Activated B cell treated with CpG ODN at 0.5 μM for 24 hours (primary cell): ENCODE data around the gene XIRP1. TPM values are rescaled to one million over a fixed set of nuclear protein-coding genes. Genes with fewer than 3 reads are reported as not detected.

ENCODE experiments used
- ATAC-seq: fragments of 200-7000 bp; cut with Tn5 transposase; one replicate; pipeline ENCODE4 v1.10.0; 2021; ENCODE audit warnings: low read depth, mild to moderate bottlenecking, moderate library complexity
- CTCF ChIA-PET: fragments of 350-600 bp; sonication (Branson Sonifier 250); formaldehyde crosslinking; loops from one replicate; lab custom pipeline; 2021; ENCODE audit warnings: antibody characterized with exemption; lab: Charles Lee
- POLR2A ChIA-PET: fragments of 350-600 bp; sonication (Branson Sonifier 250); formaldehyde crosslinking; loops from one replicate; lab custom pipeline; 2021; ENCODE audit warnings: antibody characterized with exemption; lab: Charles Lee
- DNase-seq: peaks from one replicate; pipeline ENCODE4 v3.0.0; 2022
- H3K27ac Mint-ChIP-seq: one replicate; pipeline ENCODE4 v1.8.0; 2020; ENCODE audit warnings: mixed read lengths
- H3K27me3 Mint-ChIP-seq: one replicate; pipeline ENCODE4 v1.8.0; 2021; ENCODE audit warnings: mixed read lengths
- H3K36me3 Mint-ChIP-seq: one replicate; pipeline ENCODE4 v1.8.0; 2021; ENCODE audit warnings: low read depth, mixed read lengths
- H3K4me1 Mint-ChIP-seq: one replicate; pipeline ENCODE4 v1.8.0; 2021; ENCODE audit warnings: mixed read lengths
- H3K4me3 Mint-ChIP-seq: one replicate; pipeline ENCODE4 v1.8.0; 2020; ENCODE audit warnings: mild to moderate bottlenecking, mixed read lengths
- H3K9me3 Mint-ChIP-seq: one replicate; pipeline ENCODE4 v1.8.0; 2020; ENCODE audit warnings: mixed read lengths
- intact Hi-C: fragments of 100-400 bp; cut with micrococcal nuclease; formaldehyde crosslinking; loops from one replicate; pipeline ENCODE4 v1.15.1; 2024
- total RNA-seq: library from RNA; stranded (reverse); gene quantifications from 2 replicates; pipeline ENCODE4 v1.2.3, GENCODE V29; 2022
- TF ChIP-seq, protein P1 (sequence below): fragments of 200-600 bp; IDR thresholded peaks from one replicate; pipeline ENCODE4 v1.8.0; 2022; ENCODE audit warnings: antibody characterized with exemption, mild to moderate bottlenecking

The XIRP1 gene
- total RNA-seq, 1 donor from 2014 or later: 0.60 TPM

DNA sequence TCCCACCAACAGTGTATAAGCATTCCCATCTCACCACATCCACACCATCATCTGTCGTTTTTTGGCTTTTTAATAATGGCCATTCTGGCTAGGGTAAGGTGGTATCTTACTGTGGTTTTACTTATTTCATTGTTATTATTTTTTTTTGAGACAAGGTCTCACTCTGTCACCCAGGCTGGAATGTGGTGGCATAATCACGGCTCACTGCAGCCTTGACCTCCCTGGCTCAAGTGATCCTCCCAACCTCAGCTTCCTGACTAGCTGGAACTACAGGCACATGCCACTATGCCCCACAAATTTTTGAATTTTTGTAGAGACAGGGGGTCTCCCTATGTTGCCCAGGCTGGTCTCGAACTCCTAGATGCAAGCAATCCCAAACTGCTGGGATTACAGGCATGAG lies 28.0 kb downstream of the XIRP1 start:
- Mint-ChIP-seq H3K9me3 (peaks cover 2% of the 10 kb centered on the region), H3K27me3 (no peaks in the 10 kb centered on the region), H3K27ac (no peak overlapping the region), H3K4me1 (no peaks in the 10 kb centered on the region), H3K36me3 (no peaks in the 10 kb centered on the region), H3K4me3 (no peak overlapping the region)
- TF ChIP-seq, protein P1, sequence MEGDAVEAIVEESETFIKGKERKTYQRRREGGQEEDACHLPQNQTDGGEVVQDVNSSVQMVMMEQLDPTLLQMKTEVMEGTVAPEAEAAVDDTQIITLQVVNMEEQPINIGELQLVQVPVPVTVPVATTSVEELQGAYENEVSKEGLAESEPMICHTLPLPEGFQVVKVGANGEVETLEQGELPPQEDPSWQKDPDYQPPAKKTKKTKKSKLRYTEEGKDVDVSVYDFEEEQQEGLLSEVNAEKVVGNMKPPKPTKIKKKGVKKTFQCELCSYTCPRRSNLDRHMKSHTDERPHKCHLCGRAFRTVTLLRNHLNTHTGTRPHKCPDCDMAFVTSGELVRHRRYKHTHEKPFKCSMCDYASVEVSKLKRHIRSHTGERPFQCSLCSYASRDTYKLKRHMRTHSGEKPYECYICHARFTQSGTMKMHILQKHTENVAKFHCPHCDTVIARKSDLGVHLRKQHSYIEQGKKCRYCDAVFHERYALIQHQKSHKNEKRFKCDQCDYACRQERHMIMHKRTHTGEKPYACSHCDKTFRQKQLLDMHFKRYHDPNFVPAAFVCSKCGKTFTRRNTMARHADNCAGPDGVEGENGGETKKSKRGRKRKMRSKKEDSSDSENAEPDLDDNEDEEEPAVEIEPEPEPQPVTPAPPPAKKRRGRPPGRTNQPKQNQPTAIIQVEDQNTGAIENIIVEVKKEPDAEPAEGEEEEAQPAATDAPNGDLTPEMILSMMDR: no peak
- ChIA-PET CTCF (no interaction called here), POLR2A (no interaction called here)
- no peak for ATAC-seq
- intact Hi-C loops: no loop called here
- DNase-seq: no peak

DNA sequence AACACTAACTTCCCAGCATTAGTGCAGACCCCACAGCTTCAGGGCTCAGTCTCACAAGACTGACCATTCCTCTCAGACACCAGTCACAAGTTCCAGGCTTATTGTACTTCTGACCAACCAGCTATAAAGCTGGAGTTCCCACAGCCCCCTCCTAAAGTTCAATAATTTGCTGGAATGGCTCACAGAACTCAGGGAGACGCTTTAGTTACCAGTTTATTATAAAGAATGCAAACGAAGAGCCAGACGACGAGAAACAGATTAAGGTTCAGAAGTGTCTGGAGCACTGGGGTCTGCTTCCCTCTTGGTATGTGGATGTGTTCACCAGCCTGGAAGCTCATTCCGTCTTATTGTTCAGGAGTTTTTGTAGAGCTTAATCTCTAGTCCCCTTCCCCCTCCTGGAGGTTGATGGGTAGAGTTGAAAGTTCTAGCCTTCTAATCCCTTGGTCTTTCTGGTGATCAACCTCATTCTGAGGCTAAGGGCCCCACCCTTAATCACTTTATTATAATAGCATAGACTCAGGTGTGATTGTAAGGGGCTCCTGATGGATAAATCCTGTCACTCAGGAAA lies 34.2 kb downstream of the XIRP1 start:
- Mint-ChIP-seq H3K36me3 (no peaks in the 10 kb centered on the region), H3K9me3 (peaks cover under 1% of the 10 kb centered on the region), H3K27ac (no peak overlapping the region), H3K4me1 (peaks cover 7% of the 10 kb centered on the region), H3K27me3 (no peaks in the 10 kb centered on the region), H3K4me3 (no peak overlapping the region)
- DNase-seq: no peak
- POLR2A ChIA-PET: interaction anchor here (0.9 to 1.7 kb wide), 2 partner anchors 11 to 20 kb away, joined by 3 to 5 read pairs; no protein-coding TSS in a partner anchor
- intact Hi-C loops: no loop called here
- CTCF ChIA-PET: interaction anchor here (0.9 to 1.3 kb wide), 2 partner anchors 32 to 130 kb away, joined by 4 read pairs; no protein-coding TSS in a partner anchor
- no peak for ATAC-seq
- TF ChIP-seq, protein P1: no peak

DNA sequence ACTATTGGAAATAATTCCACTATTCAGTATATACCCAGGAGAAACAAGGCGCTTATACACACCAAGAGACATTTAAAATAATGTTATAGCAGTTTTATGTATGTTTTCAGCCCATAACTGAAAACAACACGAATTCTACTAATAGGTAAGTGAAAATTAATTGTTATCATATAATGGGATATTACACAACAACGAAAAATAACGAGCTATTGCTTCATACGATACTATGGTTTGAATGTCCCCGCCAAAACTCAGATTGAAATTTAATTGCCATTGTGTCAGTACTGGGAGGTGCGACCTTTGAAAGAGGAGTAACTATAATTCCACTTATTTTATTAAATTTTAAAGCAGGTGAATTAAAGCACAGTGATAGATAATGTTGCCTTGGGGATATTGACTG lies 35.0 kb downstream of the XIRP1 start:
- intact Hi-C loops: no loop called here
- ChIA-PET CTCF (interaction anchor here (0.9 to 1.6 kb wide), 2 partner anchors 20 to 131 kb away, joined by 3 to 4 read pairs; no protein-coding TSS in a partner anchor), POLR2A (interaction anchor here (1.7 kb wide), 1 partner anchor 21 kb away, joined by 5 read pairs; no protein-coding TSS in a partner anchor)
- Mint-ChIP-seq H3K27me3 (no peaks in the 10 kb centered on the region), H3K27ac (no peak overlapping the region), H3K36me3 (peaks cover 4% of the 10 kb centered on the region), H3K4me3 (no peak overlapping the region), H3K9me3 (no peaks in the 10 kb centered on the region), H3K4me1 (peaks cover 10% of the 10 kb centered on the region)
- ATAC-seq (no peak), DNase-seq (no peak)
- TF ChIP-seq, protein P1: no peak

DNA sequence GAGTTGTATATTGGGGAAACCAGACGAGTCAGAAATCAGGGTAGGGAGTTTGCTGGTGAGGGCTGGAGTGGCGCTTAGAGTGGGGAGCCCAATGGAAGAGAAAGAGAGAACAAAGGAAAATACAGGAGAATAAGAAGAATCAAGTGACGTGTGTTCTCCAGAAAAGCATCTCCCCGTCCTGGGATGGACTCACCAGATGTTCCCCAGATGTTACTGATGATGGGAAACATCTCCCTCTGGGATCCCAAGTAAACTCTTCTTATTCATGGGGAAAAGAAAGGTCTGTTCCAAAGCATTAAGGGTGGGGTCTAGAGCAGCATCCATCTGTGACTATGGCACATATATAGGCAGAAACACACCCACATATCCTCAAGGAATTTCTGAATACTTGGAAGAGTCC lies 36.0 kb downstream of the XIRP1 start:
- Mint-ChIP-seq H3K9me3 (no peaks in the 10 kb centered on the region), H3K4me3 (no peak overlapping the region), H3K27ac (no peak overlapping the region), H3K36me3 (peaks cover 8% of the 10 kb centered on the region), H3K4me1 (peaks cover 20% of the 10 kb centered on the region), H3K27me3 (no peaks in the 10 kb centered on the region)
- no peak for ATAC-seq
- TF ChIP-seq, protein P1: no peak
- intact Hi-C loops: no loop called here
- ChIA-PET CTCF (interaction anchor here (1.6 kb wide), 1 partner anchor 21 kb away, joined by 3 read pairs; no protein-coding TSS in a partner anchor), POLR2A (interaction anchor here (0.6 kb wide), 1 partner anchor 9 kb away, joined by 5 read pairs; no protein-coding TSS in a partner anchor)
- no peak for DNase-seq

DNA sequence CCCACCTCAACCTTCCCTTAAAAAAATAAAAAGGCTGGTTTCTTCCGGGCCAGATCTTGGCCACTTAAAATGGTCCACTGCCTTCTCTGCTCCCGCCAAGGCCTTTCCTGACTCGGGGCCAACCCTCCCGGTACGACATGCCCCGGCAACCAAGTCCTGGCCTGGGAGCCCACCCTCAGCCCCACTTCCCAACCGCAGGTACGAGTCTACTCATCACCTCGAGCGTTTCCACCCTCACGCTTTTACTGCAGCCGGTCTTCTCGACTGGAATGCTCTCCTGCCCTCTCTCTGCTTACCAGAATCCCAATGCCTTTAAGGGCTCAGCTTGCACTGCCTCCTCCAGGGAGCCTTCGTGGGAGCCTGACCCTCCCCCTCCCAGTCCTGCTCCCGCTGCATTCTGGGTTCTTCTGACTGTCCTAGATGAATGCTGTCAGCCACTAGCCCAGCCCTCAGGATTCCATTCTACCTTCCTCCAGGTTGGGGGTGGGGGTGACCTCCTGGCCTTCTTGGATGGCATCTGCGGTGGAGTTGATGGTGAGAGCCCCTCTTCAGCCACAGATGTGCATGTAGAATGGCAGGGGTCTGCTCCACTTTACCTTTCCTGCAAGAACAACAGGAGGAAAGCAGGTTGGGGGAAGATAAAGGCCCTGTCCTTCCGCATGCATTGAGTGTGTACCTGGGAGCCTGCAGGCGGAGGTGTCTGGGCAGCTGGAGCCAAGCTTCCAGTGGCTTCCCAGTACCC lies 37.9 kb downstream of the XIRP1 start:
- Mint-ChIP-seq H3K27ac (peak overlapping the region; percentile 59), H3K4me1 (peaks cover 40% of the 10 kb centered on the region), H3K36me3 (peaks cover 8% of the 10 kb centered on the region), H3K27me3 (no peaks in the 10 kb centered on the region), H3K4me3 (peak overlapping the region; percentile 66), H3K9me3 (no peaks in the 10 kb centered on the region)
- no peak for DNase-seq
- CTCF ChIA-PET: no interaction called here
- no peak for ATAC-seq
- POLR2A ChIA-PET: interaction anchor here (0.9 kb wide), 1 partner anchor 31 kb away, joined by 4 read pairs; no protein-coding TSS in a partner anchor
- intact Hi-C loops: no loop called here
- TF ChIP-seq, protein P1: no peak
